H1 (cell line): ENCODE data around the gene PAOX.

ENCODE experiments used
- NRF1 ChIP-seq: IDR thresholded peaks from 2 replicates; pipeline ENCODE4 v1.6.1; 2011; ENCODE audit warnings: mild to moderate bottlenecking, low read depth, low read length, improper control_type of control experiment
- POLR2A ChIP-seq, 2 experiments: IDR thresholded peaks; 1 replicate in 1 of 2; 2 replicates in 1 of 2; pipeline ENCODE4 v1.6.1; 2011; ENCODE audit warnings: low read depth in 2 of 2, low read length in 2 of 2, mild to moderate bottlenecking in 2 of 2; ENCODE audit errors: control extremely low read depth in 1 of 2
- SP1 ChIP-seq: IDR thresholded peaks from 2 replicates; pipeline ENCODE4 v1.6.1; 2011; ENCODE audit warnings: low read depth, low read length
- TF ChIP-seq, protein P1 (sequence below), 3 experiments: IDR thresholded peaks; 1 replicate in 2 of 3; 2 replicates in 1 of 3; pipeline versions ENCODE4 v1.5.1 to v1.6.1; 2011; ENCODE audit warnings: low read length in 3 of 3, mild to moderate bottlenecking in 3 of 3, inconsistent platforms in 2 of 3, low read depth in 1 of 3, moderate library complexity in 1 of 3; ENCODE audit not compliant: insufficient read depth in 1 of 3; ENCODE audit errors: control extremely low read depth in 1 of 3
- TF ChIP-seq, protein P2 (sequence below): IDR thresholded peaks from 2 replicates; pipeline ENCODE4 v1.6.1; 2012; ENCODE audit warnings: inconsistent platforms

DNA sequence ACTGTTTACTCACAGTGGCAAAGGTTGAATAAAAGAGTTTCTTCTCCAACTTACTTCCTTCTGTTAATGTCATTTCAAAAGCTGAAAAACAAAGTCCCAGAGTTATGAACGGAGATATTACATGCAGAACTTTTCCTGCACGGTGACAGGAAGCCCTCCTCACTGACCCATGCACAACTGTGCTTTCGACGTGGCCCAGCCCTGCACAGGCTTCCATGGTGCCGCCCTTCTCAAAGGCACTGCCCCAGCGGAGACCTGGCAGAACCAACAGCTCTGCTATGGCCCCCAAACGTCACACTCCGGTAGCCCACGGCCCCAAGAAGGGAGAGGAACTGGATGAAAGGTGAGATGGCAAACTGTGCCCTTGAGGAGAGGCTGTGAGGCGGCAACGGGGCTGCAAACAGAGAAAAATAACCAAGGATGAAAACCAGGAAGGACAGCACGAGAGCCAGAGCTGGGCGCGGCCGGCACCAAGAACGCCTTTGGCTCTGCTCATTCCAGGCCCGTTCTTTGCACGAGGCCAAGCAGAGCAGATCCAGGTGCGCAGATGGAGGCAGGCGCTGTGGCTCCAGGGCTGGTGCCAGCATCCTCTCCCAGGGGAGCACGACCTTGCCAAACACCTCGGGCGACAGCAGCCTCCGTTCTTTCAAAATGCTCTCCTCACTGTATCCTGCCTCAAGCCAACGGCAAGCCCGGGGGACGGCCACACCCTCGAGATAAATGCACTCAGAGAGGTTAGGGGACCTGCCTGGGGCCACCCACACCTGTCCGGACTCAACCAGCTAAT, 14.2 kb upstream of the PAOX start:
- TF ChIP-seq, protein P1, sequence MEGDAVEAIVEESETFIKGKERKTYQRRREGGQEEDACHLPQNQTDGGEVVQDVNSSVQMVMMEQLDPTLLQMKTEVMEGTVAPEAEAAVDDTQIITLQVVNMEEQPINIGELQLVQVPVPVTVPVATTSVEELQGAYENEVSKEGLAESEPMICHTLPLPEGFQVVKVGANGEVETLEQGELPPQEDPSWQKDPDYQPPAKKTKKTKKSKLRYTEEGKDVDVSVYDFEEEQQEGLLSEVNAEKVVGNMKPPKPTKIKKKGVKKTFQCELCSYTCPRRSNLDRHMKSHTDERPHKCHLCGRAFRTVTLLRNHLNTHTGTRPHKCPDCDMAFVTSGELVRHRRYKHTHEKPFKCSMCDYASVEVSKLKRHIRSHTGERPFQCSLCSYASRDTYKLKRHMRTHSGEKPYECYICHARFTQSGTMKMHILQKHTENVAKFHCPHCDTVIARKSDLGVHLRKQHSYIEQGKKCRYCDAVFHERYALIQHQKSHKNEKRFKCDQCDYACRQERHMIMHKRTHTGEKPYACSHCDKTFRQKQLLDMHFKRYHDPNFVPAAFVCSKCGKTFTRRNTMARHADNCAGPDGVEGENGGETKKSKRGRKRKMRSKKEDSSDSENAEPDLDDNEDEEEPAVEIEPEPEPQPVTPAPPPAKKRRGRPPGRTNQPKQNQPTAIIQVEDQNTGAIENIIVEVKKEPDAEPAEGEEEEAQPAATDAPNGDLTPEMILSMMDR (IDR thresholded peaks at IDR 0.05; ENCODE audit: control extremely low read depth in 1 of 3, insufficient read depth in 1 of 3, low read depth in 1 of 3, low read length in 3 of 3): no peak
- no peak for TF ChIP-seq SP1
- no peak for TF ChIP-seq NRF1
- TF ChIP-seq, protein P2, sequence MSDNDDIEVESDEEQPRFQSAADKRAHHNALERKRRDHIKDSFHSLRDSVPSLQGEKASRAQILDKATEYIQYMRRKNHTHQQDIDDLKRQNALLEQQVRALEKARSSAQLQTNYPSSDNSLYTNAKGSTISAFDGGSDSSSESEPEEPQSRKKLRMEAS: no peak
- TF ChIP-seq POLR2A (IDR thresholded peaks at IDR 0.05; ENCODE audit: control extremely low read depth in 1 of 2, low read depth in 2 of 2, low read length in 2 of 2): no peak
